ENCODE results near the gene DDX49. TPM values are rescaled to one million over a fixed set of nuclear protein-coding genes. Genes with fewer than 3 reads are reported as not detected.

DDX49 gene
- total and polyA plus RNA-seq, 2 of the 4 experiments (the other 2 are of a cell fraction), result 50.9 to 52.1 TPM

GRCh38 chr19:18972301-18972811, 52.8 kb downstream of the DDX49 start:
- Histone ChIP-seq H3K23ac (ENCODE audit: low read depth, low read length) (no peak overlapping the region), H3K27me3 (ENCODE audit: control insufficient read depth, insufficient read depth, low read length) (no peaks in the 10 kb centered on the region), H4K20me1 (ENCODE audit: insufficient read depth, low read length) (no peaks in the 10 kb centered on the region), H3K4me3 (ENCODE audit: insufficient read depth, low read depth, low read length) (no peak overlapping the region), H3K9me1 (ENCODE audit: insufficient read depth, low read length) (no peaks in the 10 kb centered on the region), H3K79me1 (ENCODE audit: low read depth in 1 of 2, low read length in 2 of 2) (no peaks in the 10 kb centered on the region), H3K4ac (ENCODE audit: low read depth, low read length) (no peak overlapping the region; the same call in 1 of the 2 replicates), H3K4me2 (ENCODE audit: low read depth, low read length) (peak overlapping the region; percentile 46; the same call in 1 of the 2 replicates), H2AK9ac (replicated peaks; ENCODE audit: low read depth, low read length, poor library complexity) (no peak overlapping the region), H2BK120ac (ENCODE audit: low read depth, low read length) (no peak overlapping the region), H3K27ac (ENCODE audit: insufficient read depth, low read length) (no peak overlapping the region; the same call in 1 of the 2 replicates), H2AK5ac (ENCODE audit: low read depth, low read length) (peak overlapping the region; percentile 15; the same call in 1 of the 2 replicates), H4K5ac (ENCODE audit: low read depth, low read length) (no peak overlapping the region), H3K56ac (ENCODE audit: extremely low read depth, insufficient read depth, low read length) (no peak overlapping the region), H2AFZ (replicated peaks; ENCODE audit: low read length, poor library complexity) (peak overlapping the region; percentile 59), H4K91ac (ENCODE audit: insufficient read depth, low read depth, low read length) (no peak overlapping the region), H3K4me1 (ENCODE audit: control insufficient read depth, insufficient read depth, low read length) (peaks cover 11% of the 10 kb centered on the region), H2BK20ac (ENCODE audit: low read depth, low read length) (no peak overlapping the region), H3K14ac (replicated peaks; ENCODE audit: low read depth, low read length) (no peak overlapping the region), H4K8ac (ENCODE audit: low read depth in 2 of 2, low read length in 2 of 2) (no peak overlapping the region; a peak in 1 of 4 replicates), H2BK15ac (ENCODE audit: low read depth, low read length) (no peak overlapping the region; the same call in 2 of the 3 replicates), H3K36me3 (ENCODE audit: control insufficient read depth, insufficient read depth, low read length) (no peaks in the 10 kb centered on the region), H2BK5ac (ENCODE audit: low read depth, low read length, poor library complexity, severe bottlenecking) (no peak overlapping the region), H3K9me3 (ENCODE audit: control insufficient read depth, insufficient read depth, low read length) (no peaks in the 10 kb centered on the region), H3K9ac (ENCODE audit: low read depth, low read length) (no peak overlapping the region), H3K18ac (ENCODE audit: low read depth, low read length) (no peak overlapping the region)
- no TSS peak for BruUV-seq (replicated peaks)
- CTCF ChIA-PET, result interaction anchor here (0.6 to 0.7 kb wide), 3 partner anchors 14 to 82 kb away, joined by 3 to 5 read pairs (median 3); no protein-coding TSS in a partner anchor
- intact Hi-C loops (cut with micrococcal nuclease), result no loop called here
- peak; percentile 37 for ATAC-seq (ENCODE audit: low read depth)
- TF ChIP-seq, protein P1, sequence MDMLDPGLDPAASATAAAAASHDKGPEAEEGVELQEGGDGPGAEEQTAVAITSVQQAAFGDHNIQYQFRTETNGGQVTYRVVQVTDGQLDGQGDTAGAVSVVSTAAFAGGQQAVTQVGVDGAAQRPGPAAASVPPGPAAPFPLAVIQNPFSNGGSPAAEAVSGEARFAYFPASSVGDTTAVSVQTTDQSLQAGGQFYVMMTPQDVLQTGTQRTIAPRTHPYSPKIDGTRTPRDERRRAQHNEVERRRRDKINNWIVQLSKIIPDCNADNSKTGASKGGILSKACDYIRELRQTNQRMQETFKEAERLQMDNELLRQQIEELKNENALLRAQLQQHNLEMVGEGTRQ (IDR thresholded peaks at IDR 0.05; ENCODE audit: low read depth, low read length), result no peak
- TF ChIP-seq MXI1 (IDR thresholded peaks at IDR 0.05; ENCODE audit: borderline replicate concordance, low read depth, low read length), result no peak
- TF ChIP-seq POLR2A (IDR thresholded peaks at IDR 0.05; ENCODE audit: low read depth, low read length), result no peak
- no peak for TF ChIP-seq CHD1 (IDR thresholded peaks at IDR 0.05; ENCODE audit: low read depth, low read length)
- TF ChIP-seq FOS (IDR thresholded peaks at IDR 0.05; ENCODE audit: low read depth, low read length), result no peak
- TF ChIP-seq CEBPB (IDR thresholded peaks at IDR 0.05; ENCODE audit: low read depth, low read length), result no peak
- no peak for TF ChIP-seq MAFK (IDR thresholded peaks at IDR 0.05; ENCODE audit: low read depth, low read length)
- no peak for TF ChIP-seq RFX5 (IDR thresholded peaks at IDR 0.05; ENCODE audit: low read depth, low read length)
- no peak for TF ChIP-seq SMC3 (IDR thresholded peaks at IDR 0.05; ENCODE audit: low read depth, low read length)
- TF ChIP-seq RAD21 (IDR thresholded peaks at IDR 0.05; ENCODE audit: low read length), result no peak
- TF ChIP-seq, protein P2, sequence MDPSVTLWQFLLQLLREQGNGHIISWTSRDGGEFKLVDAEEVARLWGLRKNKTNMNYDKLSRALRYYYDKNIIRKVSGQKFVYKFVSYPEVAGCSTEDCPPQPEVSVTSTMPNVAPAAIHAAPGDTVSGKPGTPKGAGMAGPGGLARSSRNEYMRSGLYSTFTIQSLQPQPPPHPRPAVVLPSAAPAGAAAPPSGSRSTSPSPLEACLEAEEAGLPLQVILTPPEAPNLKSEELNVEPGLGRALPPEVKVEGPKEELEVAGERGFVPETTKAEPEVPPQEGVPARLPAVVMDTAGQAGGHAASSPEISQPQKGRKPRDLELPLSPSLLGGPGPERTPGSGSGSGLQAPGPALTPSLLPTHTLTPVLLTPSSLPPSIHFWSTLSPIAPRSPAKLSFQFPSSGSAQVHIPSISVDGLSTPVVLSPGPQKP (IDR thresholded peaks at IDR 0.05; ENCODE audit: borderline replicate concordance, low read depth, low read length), result no peak
- 8% methylated on average over 2 of the region's 12 CpGs; no CpG with 5 or more reads in 1 of the 2 experiments for WGBS, 2 experiments (ENCODE audit: extremely low coverage in 2 of 2, insufficient read length in 1 of 2)
- POLR2A ChIA-PET (ENCODE audit: unreplicated experiment), result no interaction called here
- in situ Hi-C loops (cut with MboI; ENCODE audit: low sequenced_read_pairs), result no loop called here
- peak; percentile 31 for DNase-seq
- dilution Hi-C loops (cut with HindIII; ENCODE audit: low sequenced_read_pairs, unreplicated experiment), result no loop called here
